Activated T-cell treated with anti-CD3 and anti-CD28 coated beads, Interleukin-2, amount 50 U/mL, for 1 hour (primary cell): ENCODE results near the gene PEX11B.

Source experiments
- DNase-seq: peaks from one replicate; pipeline ENCODE4 v3.0.0-alpha.2; 2020

The PEX11B gene

DNA sequence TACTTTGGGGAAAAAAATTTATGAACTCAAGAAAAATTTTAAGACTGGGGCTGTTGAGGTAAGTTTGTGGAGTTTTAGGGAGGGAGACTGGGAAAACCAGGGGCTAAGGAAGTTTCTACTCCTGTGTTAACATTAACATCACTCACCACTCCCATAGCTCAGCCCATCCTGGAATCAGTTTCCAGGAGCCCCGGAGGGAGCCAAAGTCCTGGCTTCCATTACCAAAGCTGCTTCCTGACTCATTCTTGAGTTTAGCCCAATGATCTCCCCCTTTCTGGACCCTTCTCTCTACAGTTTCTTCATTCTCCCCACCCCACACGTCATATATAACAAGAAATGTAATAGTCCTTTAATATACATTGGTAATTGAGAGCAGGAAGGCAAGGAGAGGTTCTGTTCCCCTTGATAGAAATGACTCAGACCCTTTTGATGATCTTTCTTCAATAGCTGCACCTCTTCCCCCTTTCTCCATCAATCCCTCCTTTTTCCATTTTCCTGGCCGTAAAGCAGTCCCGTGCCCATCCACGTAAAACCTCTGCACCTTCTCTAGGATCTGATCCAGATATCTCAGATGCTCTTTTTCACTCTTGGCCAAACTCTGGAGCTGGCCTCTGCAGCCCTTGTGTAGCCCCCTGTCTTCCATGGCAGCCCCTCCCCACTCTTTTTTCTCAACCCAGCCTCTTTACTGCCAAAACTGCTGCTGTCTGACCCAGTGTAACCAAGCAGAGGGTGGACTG is 55.1 kb downstream of the PEX11B start:
- DNase-seq = no peak
